ENCODE measurements around the gene KCNH2.
"Not testable (repeated sequence)": the region's sequence is repeated elsewhere in the genome, so short reads cannot be mapped to it uniquely, and the experiment has no call there.

The KCNH2 gene, protein sequence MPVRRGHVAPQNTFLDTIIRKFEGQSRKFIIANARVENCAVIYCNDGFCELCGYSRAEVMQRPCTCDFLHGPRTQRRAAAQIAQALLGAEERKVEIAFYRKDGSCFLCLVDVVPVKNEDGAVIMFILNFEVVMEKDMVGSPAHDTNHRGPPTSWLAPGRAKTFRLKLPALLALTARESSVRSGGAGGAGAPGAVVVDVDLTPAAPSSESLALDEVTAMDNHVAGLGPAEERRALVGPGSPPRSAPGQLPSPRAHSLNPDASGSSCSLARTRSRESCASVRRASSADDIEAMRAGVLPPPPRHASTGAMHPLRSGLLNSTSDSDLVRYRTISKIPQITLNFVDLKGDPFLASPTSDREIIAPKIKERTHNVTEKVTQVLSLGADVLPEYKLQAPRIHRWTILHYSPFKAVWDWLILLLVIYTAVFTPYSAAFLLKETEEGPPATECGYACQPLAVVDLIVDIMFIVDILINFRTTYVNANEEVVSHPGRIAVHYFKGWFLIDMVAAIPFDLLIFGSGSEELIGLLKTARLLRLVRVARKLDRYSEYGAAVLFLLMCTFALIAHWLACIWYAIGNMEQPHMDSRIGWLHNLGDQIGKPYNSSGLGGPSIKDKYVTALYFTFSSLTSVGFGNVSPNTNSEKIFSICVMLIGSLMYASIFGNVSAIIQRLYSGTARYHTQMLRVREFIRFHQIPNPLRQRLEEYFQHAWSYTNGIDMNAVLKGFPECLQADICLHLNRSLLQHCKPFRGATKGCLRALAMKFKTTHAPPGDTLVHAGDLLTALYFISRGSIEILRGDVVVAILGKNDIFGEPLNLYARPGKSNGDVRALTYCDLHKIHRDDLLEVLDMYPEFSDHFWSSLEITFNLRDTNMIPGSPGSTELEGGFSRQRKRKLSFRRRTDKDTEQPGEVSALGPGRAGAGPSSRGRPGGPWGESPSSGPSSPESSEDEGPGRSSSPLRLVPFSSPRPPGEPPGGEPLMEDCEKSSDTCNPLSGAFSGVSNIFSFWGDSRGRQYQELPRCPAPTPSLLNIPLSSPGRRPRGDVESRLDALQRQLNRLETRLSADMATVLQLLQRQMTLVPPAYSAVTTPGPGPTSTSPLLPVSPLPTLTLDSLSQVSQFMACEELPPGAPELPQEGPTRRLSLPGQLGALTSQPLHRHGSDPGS

DNA sequence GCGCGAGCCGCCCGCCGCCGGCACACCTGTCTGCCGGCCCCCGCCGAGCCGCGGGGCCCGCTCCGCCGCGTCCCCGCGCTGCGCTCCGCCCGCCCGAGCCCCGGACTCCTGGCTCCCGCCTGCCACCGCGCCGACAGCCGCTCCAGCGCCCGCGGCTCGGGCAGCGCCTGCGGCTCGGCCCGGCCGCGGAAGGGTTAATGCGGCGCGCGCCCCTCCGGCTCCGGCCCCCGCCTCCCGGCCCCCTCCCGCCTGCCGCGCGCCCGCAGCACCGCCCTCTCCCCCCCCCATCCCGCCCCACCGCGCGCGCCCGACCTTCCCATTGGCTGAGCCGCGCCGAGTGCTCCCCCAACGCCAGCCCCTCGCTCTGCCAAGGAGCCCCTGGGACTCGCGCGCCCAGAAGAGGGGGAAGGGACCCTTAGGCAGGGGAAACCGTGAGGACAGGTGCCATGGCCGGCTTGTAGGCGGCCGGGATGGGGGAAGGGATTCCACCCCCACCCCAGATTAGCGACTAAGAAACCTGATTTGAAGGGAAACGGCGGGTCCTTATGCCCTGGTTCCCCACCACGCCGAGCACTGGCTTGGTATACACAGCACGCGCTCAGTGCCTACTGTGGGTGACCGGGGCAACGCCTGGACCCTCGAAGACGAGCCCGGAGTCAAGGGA is at the start of gene KCNH2:
KCNH2 (minus strand) TSS at position 196 of the 664 bp plus-strand sequence. CDS start 408 bp downstream, outside the sequence.
- peak within 1 kb of the TSS; percentile 63 for H3K4me3 ChIP-seq
- TF ChIP-seq, protein P1, sequence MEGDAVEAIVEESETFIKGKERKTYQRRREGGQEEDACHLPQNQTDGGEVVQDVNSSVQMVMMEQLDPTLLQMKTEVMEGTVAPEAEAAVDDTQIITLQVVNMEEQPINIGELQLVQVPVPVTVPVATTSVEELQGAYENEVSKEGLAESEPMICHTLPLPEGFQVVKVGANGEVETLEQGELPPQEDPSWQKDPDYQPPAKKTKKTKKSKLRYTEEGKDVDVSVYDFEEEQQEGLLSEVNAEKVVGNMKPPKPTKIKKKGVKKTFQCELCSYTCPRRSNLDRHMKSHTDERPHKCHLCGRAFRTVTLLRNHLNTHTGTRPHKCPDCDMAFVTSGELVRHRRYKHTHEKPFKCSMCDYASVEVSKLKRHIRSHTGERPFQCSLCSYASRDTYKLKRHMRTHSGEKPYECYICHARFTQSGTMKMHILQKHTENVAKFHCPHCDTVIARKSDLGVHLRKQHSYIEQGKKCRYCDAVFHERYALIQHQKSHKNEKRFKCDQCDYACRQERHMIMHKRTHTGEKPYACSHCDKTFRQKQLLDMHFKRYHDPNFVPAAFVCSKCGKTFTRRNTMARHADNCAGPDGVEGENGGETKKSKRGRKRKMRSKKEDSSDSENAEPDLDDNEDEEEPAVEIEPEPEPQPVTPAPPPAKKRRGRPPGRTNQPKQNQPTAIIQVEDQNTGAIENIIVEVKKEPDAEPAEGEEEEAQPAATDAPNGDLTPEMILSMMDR (IDR thresholded peaks at IDR 0.05) = no peak
- no peak for DNase-seq (ENCODE audit: low spot score)
- no peak within 1 kb of the TSS for H3K27ac ChIP-seq

- H3K27ac ChIP-seq = peak overlapping the region in 1 of 2 donors; percentile 82
- DNase-seq (ENCODE audit: low spot score) = not testable (repeated sequence)
- H3K4me3 ChIP-seq = peak overlapping the region; percentile 78
These were observed 49.6 kb upstream of the KCNH2 start for GRCh38 chr7:151027728-151028130.

DNA sequence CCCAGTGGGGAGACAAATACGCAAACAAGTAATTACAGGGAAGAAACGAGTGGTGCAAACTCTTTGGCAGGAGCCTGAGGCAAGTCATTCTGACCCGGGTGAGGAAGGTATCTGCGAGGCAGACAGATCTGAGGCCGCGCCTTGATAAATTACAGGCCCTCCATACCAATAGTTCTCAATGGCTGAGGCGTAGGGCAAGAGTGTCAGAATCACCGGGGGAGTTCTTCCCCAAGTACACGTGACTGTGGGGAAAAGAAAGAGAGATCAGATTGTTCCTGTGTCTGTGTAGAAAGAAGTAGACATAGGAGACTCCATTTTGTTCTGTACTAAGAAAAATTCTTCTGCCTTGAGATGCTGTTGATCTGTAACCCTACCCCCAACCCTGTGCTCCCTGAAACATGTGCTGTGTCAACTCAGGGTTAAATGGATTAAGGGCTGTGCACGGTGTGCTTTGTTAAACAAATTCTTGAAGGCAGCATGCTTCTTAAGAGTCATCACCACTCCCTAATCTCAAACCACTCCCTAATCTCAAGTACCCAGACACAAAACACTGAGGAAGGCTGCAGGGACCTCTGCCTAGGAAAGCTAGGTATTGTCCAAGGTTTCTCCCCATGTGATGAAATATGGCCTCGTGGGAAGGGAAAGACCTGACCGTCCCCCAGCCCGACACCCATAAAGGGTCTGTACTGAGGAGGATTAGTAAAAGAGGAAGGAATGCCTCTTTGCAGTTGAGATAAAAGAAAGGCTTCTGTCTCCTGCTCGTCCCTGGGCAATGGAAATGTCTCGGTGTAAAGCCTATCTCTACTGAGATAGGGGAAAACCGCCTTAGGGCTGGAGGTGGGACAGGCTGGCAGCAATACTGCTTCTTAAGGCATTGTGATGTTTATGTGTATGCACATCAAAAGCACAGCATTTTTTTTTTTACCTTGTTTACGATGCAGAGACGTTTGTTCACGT is 48.9 kb upstream of the KCNH2 start:
- not testable (repeated sequence) for H3K27ac ChIP-seq; DNase-seq (ENCODE audit: low spot score)
- peak overlapping the region; percentile 78 for H3K4me3 ChIP-seq

DNA sequence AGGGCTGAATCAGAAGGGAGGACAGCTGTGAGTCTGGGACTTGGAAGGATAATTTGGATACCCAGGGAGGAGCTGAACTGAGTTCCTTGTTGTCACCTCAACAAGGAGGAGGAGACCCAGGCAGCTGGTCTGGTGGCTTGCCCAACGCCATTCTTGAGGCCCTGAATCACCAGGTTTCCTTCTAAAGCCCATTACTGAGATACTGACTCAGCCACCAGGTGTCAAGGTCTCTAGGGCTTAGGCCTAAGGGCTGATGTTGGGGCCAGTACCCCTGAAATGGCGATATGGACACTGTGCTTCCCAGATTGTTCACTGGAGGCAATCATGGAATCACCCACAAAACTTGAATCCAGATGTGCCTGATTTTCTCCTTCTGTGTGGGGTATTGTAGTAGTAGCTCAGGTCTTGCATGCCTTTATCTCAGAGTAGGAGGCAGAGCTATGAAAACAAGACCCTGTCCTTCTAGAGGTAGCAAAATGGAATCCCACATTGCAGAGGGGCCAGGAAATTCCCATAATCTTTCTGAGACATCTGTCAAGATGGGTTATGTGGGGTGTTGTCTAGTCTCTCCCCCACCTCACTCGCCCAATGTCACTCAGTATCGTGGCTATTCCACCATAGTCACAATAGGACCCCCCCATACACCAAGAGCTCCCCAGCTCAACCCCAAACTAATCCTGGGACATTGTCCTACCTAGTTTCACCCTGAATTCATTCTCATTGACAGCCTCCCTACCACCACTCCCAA is 48.0 kb upstream of the KCNH2 start:
- TF ChIP-seq, protein P1 (IDR thresholded peaks at IDR 0.05) = no peak
- Histone ChIP-seq H3K27ac (no peak overlapping the region), H3K4me3 (no peak overlapping the region)
- DNase-seq (ENCODE audit: low spot score) = no peak

GRCh38 chr7:151024435-151025056 is 46.4 kb upstream of the KCNH2 start, which contains the start of gene ATG9B:
TSS of gene ATG9B (minus strand) at chr7:151024494. CDS start at chr7:151024423, 71 bp downstream.
- no peak within 1 kb of the TSS for H3K4me3 ChIP-seq
- TF ChIP-seq, protein P1 (IDR thresholded peaks at IDR 0.05) = no peak
- no peak for DNase-seq (ENCODE audit: low spot score)
- no peak within 1 kb of the TSS for H3K27ac ChIP-seq

DNA sequence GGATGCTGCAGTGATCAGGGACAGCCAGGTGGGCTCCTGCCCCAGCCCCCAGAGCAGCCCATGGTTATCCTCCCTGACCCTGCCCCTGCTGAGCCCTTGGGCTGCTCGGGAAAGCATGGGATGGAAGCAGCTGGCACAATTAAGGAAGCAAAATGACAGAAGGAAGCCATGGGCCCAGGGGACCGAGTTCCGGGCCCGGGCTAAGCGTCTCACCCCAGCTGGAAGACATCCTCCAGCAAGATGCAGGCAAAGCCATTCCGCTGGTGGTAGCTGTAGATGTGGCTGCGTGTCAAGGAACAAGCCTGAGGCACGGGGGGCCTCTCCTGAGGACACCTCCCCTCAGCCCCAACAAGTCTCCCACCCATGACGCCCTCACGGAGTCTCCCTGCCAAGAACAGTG is 45.1 kb upstream of the KCNH2 start:
- TF ChIP-seq, protein P1 (IDR thresholded peaks at IDR 0.05) = no peak
- DNase-seq (ENCODE audit: low spot score) = no peak
- no peak overlapping the region for H3K27ac ChIP-seq
- no peak overlapping the region for H3K4me3 ChIP-seq
